GM18520 (cell line): Measurements from ENCODE around the gene PROM1.

Experiments
- ATAC-seq: cut with Tn5 transposase; IDR thresholded peaks from one replicate; pipeline ENCODE4 v1.9.1; 2021; ENCODE audit not compliant: unreplicated experiment

PROM1 gene

DNA sequence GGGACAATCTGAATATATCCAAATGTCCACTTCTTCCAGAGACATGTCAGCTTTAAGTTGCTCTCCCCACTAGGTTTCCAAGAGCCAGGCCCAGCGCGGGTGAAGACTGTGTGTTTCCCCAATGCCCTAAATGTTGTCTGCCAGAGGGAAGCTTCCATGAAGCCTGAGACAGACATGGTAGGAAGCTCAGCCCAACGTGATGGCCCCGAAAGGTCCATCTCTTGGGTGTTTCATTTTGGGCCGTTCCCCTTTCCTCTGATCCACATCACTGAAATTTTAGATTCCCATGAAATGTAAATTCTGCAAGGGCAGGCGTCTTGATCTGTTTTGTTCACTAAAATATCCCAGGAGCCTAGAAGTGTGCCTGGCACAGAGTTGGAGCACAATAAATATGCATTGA is 25.4 kb upstream of the PROM1 start:
- no peak for ATAC-seq

DNA sequence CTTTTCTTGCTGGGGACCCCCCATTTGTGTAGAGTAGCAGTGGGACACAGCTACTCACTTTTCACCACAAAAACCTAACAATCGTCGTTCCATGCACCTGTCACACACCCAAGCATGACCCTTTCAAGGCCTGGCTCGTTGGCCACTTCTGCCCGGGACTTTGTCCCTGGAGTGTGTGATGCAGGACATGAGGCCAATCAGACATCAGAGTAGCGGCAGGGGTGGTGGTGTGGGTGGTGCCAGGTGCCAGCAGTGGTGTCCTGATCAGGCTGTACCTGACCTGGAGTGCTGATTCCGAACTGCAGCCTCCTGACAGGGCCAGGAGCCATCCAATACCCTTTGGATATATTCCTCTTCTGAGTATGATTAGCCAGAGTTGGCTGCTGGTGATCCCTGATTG is 23.1 kb upstream of the PROM1 start:
- ATAC-seq, result no peak

DNA sequence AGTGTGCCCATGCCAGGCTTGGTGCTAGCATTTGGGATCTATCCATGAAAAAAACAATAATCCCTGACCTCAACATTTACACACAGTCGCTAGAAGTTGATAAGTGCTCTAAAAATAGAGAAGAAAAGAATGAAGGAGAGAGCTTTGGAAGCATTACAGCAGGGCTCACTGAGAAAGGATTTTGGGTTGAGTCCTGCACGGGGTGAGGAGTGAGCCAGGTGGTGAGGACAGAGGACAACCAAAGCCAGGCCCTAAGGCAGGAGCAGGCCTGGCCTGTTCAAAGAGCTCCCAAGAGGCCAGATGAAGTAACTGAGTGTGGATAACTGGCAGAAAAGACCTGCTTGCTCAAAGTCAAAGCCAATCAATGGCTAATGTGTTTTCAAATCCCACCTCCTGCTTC is 20.7 kb upstream of the PROM1 start:
- ATAC-seq, result no peak

DNA sequence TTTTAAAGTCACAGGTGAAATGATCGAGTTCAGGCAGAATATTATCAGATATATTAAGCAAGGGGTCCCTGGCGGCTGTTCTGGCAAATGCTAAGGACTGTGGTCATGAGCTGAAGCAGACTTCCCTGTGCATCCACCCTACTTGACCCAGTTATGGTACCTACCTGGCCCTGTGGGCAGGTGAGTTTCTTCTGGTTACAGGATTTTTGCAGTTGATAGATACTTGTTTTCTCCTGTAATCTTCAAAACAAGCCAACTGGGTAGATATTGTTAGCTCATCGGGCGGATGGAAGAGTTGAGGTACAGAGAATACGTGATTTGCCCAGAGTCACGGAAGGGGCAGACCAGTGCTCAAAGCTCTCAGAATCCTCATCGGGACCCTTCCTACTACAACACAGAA is 18.5 kb upstream of the PROM1 start:
- no peak for ATAC-seq

DNA sequence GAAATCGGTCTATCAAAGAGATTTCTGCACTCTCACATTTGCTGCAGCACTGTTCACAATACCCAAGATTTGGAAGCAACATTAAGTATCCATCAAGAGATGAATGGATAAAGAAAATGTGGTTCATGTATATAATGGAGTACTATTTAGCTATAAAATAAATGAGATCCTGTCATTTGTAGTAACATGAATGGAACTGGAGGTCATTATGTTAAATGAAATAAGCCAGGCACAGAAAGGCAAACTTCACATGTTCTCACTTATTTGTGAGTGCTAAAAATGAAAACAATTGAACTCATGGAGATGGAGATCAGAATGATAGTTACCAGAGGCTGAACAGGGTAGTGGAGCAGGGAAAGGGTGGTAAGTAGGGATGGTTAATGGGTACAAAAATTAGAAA is 17.0 kb upstream of the PROM1 start:
- ATAC-seq, result no peak

DNA sequence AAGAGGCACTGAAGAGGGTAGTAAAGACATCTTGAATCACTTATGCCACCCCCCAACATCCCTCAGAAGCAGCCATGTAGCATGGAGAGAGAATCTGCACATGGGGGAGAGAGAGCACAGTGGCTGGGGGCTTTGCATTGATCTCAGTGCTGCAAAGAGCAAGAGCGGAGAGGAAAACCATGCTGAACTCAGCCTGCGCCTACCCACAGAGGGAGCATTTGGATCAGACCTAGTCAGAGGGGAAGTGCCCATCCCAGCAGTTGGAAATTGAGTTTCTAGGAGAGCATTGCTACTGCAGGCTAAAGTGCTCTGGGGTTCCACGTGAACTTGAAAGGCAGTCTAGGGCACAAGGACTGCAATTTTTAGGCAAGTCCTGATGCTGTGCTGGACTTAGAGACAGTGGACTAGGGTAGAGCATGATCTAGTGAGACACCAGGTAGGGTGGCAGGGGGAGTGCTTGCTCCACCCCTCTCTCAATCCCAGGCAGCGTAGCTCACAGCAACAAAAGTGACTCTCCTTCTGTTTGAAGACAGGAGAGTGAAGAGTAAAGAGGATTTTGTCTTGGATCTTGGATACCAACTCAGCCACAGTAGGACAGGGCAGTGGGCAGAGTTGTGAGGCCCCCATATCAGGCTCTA is 9.0 kb upstream of the PROM1 start:
- no peak for ATAC-seq

DNA sequence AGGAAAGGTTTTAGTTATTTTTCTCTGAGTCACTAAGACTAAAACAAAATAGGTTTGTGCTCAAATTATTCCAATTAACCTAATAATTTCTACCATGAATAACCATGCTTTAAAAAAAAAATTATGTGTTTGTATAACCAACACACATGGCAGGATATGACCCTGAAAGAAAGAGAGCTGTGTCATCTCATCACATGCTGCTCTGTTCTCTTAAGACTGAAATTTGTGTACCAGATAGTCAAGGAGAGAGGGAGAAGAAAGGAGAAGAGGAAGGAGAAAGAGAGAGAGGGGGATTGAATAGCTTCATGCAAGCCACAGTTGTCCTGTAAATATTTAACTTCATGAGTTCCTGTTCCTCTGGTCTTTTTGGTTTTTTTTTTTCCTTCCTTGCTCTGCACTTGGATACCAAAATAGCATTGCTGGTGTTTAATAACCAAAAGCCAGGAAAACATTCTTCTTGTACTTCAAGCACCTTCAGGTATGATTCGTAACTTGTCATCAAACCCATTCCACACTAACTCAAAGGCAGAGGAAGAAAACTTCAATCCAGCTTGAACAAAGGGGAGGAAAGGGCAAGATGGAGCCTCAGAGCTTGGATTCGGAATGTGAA is 6.4 kb upstream of the PROM1 start:
- ATAC-seq, result no peak

DNA sequence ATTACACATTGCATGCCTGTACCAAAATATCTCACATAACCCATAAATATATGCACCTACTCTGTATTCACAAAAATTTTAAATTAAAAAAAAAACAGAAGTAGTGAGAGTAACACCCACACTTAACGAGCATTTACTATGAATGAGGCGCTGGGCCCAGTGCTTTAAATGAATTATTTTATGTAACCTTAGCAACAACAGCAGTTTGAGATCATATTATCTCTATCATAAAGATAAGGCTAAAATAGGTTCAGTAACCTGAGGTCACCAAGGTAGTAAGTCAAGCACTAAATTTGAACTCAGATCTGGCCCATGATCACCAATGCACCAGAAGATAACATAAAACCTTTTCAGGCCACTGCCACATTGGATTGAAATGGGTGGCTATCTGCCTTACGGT is 5.3 kb upstream of the PROM1 start:
- no peak for ATAC-seq

DNA sequence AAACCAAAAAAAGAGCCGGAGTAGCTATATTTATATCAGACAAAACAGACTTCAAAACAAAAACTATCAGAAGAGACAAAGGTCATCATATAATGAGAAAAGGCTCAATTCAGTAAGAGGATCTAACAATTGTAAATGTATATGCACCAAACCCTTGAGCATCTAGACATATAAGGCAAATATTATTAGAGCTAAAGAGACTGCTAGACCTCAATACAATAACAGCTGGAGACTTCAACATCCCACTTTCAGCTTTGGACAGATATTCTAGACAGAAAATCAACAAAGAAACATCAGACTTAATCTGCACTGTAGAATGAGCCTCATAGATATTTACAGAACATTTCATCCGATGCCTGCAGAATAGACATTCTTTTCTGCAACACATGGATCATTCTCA is 4.8 kb upstream of the PROM1 start:
- ATAC-seq, result no peak

DNA sequence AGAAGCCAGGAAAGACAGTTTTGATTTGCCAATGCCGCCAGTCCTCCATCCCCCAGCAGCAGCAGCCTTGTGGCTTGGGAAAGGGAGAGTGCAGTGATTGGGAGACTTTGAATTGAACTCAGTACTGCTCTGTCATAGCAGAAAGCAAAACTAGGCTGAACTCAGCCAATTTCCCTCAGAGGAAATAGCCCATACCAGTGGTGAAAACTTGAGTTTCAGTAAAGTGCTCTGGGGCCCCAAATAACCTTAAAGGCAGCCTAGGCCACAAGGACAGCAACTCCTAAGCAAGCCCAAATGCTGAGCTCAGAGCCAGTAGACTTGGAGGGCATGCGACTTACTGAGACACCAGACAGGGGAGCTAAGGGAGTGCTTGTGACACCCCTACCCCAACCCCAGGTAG is 2.0 kb upstream of the PROM1 start:
- ATAC-seq, result no peak

DNA sequence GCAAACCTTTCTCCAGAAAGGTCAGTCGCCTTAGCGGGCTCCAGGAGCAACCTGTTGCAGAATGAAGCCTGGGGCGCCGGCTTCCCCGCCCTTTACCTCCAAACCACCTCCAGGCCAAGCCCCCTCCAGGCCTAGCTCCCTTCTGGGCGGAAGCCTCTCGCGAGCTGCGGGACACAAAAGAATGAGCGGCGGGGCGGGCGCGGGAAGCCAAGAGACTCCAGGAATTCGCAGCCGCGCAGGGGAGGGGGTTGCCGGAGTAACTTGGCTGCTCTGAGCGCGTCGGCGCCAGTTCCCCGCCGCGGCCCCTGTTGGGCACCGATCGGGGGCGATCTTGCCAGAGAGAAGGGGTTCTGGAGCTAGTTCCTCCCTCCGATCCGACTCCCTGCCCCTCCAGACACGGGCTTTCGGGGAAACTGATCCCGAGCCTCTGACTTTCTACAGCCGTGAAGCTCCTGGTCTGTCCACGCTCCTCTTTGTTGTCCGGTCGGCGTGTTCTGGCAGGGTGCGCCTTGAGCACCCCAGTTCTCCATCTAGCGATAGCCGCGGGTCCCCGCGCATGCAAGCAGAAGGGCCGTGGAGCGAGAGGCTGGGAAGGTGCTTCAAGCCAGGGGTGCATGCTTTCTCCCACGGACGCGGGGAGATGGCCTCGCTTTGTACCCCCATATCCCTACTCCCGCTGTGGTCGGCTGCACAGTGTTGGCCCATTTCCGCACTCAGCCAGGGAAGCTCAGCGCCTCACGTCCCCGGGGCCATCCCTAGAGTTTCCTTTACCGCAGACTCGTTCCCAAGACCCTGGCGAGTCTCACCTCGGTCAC is 1.2 kb downstream of the PROM1 start:
- no peak for ATAC-seq

DNA sequence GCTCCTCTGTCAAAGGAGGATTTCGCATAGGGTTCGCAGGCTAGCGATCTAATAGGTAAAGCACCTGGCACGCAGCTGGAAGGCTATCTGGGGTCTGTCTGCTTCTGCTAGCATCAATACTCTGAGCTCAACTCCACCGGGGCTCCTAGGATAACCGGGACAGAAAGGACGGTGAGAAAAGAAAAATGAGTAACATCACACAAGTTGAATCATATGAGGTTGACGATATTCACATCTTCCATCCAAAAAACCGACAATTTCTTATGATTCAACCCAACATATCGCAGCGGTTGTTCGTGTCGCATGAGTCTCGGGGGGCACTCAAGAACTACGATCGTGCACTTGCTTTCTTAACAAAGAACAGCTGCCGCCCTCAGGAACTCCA is 1.8 kb downstream of the PROM1 start:
- no peak for ATAC-seq

DNA sequence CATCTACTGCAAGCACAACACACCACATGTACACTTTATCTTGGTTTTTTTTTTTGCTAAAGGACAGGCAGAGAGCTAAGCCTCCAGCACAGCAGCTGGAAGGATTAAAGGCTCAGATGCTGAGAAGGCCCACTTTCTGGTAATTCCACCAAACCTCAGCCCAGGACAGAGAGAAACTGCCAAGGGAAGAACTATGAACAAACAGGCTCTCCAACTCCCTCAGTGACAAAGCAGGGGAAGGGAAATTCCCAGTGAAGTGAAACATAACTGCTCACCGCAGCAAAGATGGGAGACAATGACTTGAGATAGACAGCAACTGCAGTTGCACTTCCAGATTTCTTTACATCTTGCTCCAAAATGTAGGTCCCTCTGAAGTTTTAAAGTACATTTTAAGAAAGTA is 4.8 kb downstream of the PROM1 start:
- no peak for ATAC-seq

DNA sequence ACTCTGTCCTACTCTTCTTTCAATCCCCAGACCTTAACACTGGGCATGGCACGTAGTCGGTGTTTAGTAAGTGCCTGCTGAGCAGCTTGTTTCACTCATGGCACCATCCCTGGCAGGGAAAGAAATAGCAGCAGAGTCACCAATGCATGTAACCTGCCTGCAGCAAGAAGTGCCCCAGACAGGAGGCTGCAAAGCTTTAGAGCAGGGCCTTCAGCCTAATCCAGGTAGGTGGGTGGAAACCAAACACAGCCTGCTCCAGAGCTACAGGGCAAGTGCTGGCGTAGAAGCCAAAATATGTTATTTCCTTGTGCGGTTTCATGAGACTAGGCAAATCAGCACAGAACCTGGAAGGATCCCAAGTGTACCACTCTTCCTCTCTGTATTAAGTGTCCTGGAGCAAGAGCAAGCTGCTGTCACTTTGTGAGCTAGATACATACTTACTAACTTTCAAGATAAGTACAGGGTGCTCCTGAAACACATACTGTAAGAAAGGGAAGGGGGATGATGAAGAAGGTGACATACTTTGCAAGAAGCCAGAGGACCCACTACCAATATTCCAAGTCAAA is 5.5 kb downstream of the PROM1 start:
- no peak for ATAC-seq

DNA sequence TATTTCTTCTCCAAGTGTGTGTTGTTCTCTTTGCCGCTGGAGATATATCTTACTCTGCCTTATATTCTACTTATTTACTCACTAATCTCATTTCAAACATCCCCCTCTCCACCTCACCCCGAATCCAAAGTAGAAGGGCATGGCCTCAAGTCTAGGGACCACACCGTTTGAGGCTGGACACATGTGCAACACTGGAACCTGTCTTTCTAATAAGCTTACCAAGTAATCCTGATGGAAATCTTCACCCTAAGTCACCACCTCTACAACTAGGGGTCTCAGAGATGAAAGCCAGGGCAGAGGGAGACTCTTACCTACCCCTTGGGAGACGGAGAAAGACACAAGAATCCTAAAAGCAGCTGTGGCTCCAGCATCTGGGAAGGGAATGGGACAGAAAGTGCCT is 6.0 kb downstream of the PROM1 start:
- ATAC-seq, result no peak

DNA sequence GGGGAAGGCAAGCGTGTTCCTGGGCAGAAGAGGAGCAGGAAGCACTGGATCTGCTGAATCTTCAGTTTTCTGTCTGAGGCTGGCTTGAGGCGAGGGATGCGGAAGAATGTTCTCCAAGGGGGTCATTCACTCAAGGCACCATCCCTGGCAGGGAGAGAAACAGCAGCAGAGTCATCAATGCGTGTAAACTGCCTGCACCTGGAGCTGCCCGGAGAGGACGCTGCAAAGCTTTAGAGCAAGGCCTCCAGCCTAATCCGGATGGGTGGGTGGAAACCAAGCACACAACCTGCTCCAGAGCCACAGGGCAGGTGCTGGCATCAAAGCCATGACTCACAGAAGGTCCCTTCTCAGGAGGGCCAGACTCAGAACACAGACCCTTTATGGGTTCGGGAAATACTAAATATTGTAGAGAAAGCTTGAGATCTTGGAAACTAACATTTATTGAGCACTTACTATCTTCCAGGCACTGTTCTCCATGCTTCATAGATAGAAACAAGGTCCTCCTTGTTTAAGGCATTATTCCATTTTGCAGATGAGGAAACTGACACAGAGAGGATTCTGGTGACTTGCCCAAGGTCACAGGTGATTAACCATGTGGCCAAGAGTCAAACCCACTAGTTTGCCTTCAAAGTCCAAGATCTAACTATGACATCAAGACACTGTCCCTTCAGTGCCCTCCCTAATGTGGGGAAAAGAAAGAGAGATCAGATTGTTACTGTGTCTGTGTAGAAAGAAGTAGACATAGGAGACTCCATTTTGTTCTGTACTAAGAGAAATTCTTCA is 7.7 kb downstream of the PROM1 start:
- no peak for ATAC-seq

DNA sequence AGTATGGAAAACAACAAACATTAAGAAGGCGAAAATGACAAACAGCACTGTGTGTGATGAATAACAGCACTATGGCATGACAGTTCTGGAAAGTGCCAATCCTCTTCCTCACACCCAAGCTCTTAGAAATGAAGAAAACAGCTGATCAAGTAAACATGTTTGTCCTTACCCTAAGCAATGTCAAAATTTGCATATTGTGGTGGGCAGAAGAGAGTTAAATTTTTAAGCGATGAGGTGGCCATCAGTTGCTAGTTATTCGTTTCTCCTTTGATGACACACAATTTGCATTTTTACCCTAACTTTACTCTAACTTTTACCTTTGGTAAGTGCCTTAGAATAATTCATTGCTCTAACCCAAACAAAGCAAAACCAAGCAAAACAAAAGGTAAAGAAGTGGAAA is 8.8 kb downstream of the PROM1 start:
- no peak for ATAC-seq

DNA sequence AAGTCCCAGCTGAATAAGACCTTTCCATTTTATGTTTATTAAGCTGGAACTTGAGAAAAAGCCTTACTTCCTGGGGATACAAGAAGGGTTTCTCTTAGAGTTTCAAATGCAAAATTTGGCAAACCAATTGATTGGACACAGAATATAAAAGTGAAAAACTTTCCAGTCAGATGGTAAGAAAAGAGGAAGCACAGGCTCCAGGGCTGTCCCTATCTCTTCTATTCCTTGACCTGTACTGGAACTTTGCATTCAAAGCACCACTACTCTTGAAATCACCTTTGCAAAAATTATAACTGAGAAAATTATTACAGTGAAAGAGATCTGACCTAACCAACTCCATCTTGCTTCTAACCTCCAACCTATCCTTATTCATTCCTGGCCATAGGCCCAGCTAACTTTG is 11.7 kb downstream of the PROM1 start:
- no peak for ATAC-seq

DNA sequence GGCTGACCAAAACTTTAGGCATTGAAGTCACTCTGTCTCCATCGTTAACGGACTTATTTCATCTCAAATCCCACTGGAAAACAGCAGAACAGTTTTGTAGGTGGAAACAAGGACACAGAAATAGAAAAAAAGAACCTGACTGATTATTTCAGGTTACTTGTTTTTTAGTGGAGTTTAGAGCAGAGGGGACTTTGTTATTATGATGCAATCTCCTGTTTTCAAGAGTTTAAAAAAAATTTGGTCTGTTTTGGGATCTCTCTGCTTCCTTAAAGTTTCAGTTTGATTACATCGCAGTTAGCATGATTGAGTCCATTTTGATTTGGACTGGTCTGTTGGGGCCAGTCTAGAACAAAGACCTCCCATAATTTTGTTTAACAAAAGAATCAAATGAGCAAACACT is 13.6 kb downstream of the PROM1 start:
- no peak for ATAC-seq

DNA sequence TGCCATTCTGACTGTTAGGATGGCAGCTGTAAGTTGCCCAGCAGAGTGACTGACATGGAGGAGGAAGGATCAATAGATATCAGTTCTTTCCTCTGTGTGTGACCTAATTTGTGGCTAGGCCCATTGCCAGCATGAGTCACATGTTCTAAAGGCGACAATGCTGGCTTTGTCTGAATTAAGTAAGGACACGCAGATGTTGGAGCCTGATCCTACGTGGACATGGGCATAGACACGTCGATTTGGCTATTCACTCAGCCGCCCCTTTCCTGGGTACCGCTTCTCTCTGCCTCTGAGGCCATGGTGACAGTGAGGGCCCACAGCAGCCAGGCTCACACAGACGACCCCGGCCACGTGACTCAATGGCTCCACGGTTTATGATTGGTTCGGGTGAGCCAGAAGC is 16.3 kb downstream of the PROM1 start:
- no peak for ATAC-seq

DNA sequence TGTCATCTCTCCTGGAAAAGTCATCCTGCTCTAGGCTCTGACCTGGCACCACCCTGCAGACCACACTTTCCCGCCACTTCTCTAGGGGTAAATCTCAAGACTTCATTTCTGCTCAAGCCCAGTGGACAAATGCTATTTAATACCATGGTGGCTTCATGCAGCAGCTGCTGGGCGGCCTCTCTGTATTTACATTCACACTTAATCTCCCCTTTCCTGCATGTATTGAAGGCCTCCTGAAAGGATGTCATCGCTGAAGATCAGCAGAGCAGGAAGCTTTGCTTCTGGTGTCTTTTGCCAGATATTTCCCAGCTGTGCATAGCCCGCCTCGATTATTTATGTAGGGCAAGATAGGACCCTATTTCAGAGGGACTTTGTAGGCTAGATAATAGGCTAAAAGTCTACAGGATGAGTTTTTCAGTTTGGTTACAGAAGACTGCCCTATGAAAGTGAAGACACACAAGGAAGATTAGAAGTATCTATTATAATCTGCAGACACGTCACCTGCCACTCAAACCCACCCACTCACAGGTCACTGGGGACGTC is 17.2 kb downstream of the PROM1 start:
- ATAC-seq, result no peak
